ENCODE measurements around the gene EIF3F.

DNA sequence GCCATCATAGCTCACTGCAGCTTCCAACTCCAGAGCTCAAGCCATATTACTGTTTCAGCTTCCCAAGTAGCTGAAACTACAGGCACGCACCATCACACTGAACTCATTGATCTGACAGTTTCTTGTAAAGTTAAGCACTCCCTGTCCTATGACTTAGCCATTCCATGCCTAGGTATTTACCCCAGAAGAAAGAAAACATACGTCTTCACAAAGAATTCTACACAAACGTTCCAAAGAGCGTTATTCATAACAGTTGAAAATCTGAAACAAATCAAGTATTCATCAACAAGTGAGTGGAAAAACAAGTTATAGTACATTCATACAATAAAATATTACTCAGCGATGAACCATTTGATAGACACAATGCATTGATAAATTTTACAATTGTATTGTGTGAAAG is 14.1 kb upstream of the EIF3F start:
- TF ChIP-seq, protein P1, sequence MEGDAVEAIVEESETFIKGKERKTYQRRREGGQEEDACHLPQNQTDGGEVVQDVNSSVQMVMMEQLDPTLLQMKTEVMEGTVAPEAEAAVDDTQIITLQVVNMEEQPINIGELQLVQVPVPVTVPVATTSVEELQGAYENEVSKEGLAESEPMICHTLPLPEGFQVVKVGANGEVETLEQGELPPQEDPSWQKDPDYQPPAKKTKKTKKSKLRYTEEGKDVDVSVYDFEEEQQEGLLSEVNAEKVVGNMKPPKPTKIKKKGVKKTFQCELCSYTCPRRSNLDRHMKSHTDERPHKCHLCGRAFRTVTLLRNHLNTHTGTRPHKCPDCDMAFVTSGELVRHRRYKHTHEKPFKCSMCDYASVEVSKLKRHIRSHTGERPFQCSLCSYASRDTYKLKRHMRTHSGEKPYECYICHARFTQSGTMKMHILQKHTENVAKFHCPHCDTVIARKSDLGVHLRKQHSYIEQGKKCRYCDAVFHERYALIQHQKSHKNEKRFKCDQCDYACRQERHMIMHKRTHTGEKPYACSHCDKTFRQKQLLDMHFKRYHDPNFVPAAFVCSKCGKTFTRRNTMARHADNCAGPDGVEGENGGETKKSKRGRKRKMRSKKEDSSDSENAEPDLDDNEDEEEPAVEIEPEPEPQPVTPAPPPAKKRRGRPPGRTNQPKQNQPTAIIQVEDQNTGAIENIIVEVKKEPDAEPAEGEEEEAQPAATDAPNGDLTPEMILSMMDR (conservative IDR thresholded peaks at IDR 0.05; ENCODE audit: low read depth, low read length) = no peak
- TF ChIP-seq RCOR1 (IDR thresholded peaks at IDR 0.05; ENCODE audit: insufficient replicate concordance, low read length) (no peak), RFX5 (IDR thresholded peaks at IDR 0.05; ENCODE audit: low read depth, low read length) (no peak), FOS (IDR thresholded peaks at IDR 0.05; ENCODE audit: low read depth, low read length) (no peak), POLR2A (IDR thresholded peaks at IDR 0.05; ENCODE audit: low read depth, low read length) (no peak), RAD21 (IDR thresholded peaks at IDR 0.05; ENCODE audit: low read length) (no peak), MAFK (IDR thresholded peaks at IDR 0.05; ENCODE audit: low read depth, low read length) (no peak), MXI1 (IDR thresholded peaks at IDR 0.05; ENCODE audit: borderline replicate concordance, low read depth, low read length) (no peak)
- TF ChIP-seq, protein P2, sequence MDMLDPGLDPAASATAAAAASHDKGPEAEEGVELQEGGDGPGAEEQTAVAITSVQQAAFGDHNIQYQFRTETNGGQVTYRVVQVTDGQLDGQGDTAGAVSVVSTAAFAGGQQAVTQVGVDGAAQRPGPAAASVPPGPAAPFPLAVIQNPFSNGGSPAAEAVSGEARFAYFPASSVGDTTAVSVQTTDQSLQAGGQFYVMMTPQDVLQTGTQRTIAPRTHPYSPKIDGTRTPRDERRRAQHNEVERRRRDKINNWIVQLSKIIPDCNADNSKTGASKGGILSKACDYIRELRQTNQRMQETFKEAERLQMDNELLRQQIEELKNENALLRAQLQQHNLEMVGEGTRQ (IDR thresholded peaks at IDR 0.05; ENCODE audit: low read depth, low read length) = no peak
